HEK293T (cell line): ENCODE measurements around the gene DNAJC3.

Experiments
- BHLHE40 ChIP-seq: fragments of 450-650 bp; IDR thresholded peaks from 2 replicates; pipeline ENCODE4 v1.6.1; 2016; ENCODE audit warnings: mild to moderate bottlenecking, moderate library complexity, borderline replicate concordance
- CTBP1 ChIP-seq: fragments of 450-650 bp; IDR thresholded peaks from 2 replicates; pipeline ENCODE4 v1.6.1; 2016; ENCODE audit warnings: borderline replicate concordance
- ELF4 ChIP-seq: fragments of 450-650 bp; IDR thresholded peaks from 2 replicates; pipeline ENCODE4 v1.6.1; 2017; ENCODE audit warnings: antibody characterized with exemption
- FOXA1 ChIP-seq: fragments of 450-650 bp; IDR thresholded peaks from 2 replicates; pipeline ENCODE4 v1.6.1; 2016; ENCODE audit warnings: mild to moderate bottlenecking
- FOXK2 ChIP-seq: fragments of 450-650 bp; IDR thresholded peaks from 2 replicates; pipeline ENCODE4 v1.6.1; 2016; ENCODE audit warnings: mild to moderate bottlenecking
- SP1 ChIP-seq: fragments of 450-650 bp; IDR thresholded peaks from 2 replicates; pipeline ENCODE4 v1.6.1; 2017

GRCh38 chr13:95791084-95791722 lies 114.3 kb downstream of the DNAJC3 start:
- TF ChIP-seq FOXA1 (no peak), CTBP1 (no peak), BHLHE40 (no peak), SP1 (no peak), ELF4 (no peak), FOXK2 (no peak)
